H1 (cell line): Measurements from ENCODE around the gene BROX. TPM values are rescaled to one million over a fixed set of nuclear protein-coding genes. Genes with fewer than 3 reads are reported as not detected.

ENCODE experiments used
- SIN3A ChIP-seq, 2 experiments: IDR thresholded peaks in 1 of 2; conservative IDR thresholded peaks in 1 of 2; 2 replicates each; pipeline ENCODE4 v1.6.1; 2011 to 2012; ENCODE audit warnings: low read length in 2 of 2, improper control_type of control experiment in 1 of 2, low read depth in 1 of 2, mild to moderate bottlenecking in 1 of 2
- polyA plus RNA-seq, 7 experiments: library from polyadenylated mRNA; depleted of rRNA in 3 of 7; stranded (reverse) in 5 of 7; unstranded in 2 of 7; fragments of >200 nt in 5 of 7; fragments of 200-250 nt in 2 of 7; gene quantifications; 1 replicate in 5 of 7; 2 replicates in 1 of 7; 4 replicates in 1 of 7; pipeline versions ENCODE4 v1.2.1 to v1.2.3, GENCODE V29; 2011 to 2013; ENCODE audit warnings: missing spikeins in 2 of 7, mixed read lengths in 2 of 7
- total RNA-seq: library from RNA; stranded (reverse); fragmentation: NEBNext Ultra II Directional; extraction: Animal tissue kit (Norgen Biotek cat#: 25700); gene quantifications from 2 replicates; pipeline ENCODE4 v1.2.1, GENCODE V29; 2021

BROX gene
- total and polyA plus RNA-seq, 2 of the 8 experiments (the other 6 are each of a cell fraction or from before 2014, with no cell fraction given), result 3.8 to 26.7 TPM

GRCh38 chr1:222732216-222733159, 20.1 kb downstream of the BROX start (continued):
- no peak for TF ChIP-seq SIN3A (conservative IDR thresholded peaks at IDR 0.05 in 1 of 2, IDR thresholded peaks at IDR 0.05 in 1 of 2; ENCODE audit: low read depth in 1 of 2, low read length in 2 of 2)
